Neural progenitor cell (in vitro differentiated cells): ENCODE data around the gene TAOK2. TPM values are rescaled to one million over a fixed set of nuclear protein-coding genes. Genes with fewer than 3 reads are reported as not detected.

Experiments used
- DNase-seq: peaks from one replicate; pipeline ENCODE4 v3.0.0-alpha.2; 2016; ENCODE audit warnings: low spot score
- H2AFZ ChIP-seq: fragments of 200-600 bp; sonication (generic); replicated peaks from 2 replicates; pipeline ENCODE4 v1.6.1; 2016; ENCODE audit warnings: antibody characterized with exemption
- H3F3A ChIP-seq: fragments of 200-600 bp; sonication (generic); 2 replicates; pipeline ENCODE4 v1.6.1; 2016; ENCODE audit warnings: antibody characterized with exemption, low read depth
- H3K27ac ChIP-seq: fragments of 200-600 bp; sonication (generic); 2 replicates; pipeline ENCODE4 v1.5.1; 2016; ENCODE audit warnings: mild to moderate bottlenecking
- H3K27me3 ChIP-seq: fragments of 200-600 bp; sonication (generic); 2 replicates; pipeline ENCODE4 v1.6.1; 2016; ENCODE audit warnings: mild to moderate bottlenecking, moderate library complexity
- H3K36me3 ChIP-seq: fragments of 200-600 bp; sonication (generic); 2 replicates; pipeline ENCODE4 v1.5.1; 2016
- H3K4me1 ChIP-seq: fragments of 200-600 bp; sonication (generic); 2 replicates; pipeline ENCODE4 v1.6.1; 2016; ENCODE audit warnings: mixed run types
- H3K4me2 ChIP-seq: fragments of 200-600 bp; sonication (generic); 2 replicates; pipeline ENCODE4 v1.6.1; 2016
- H3K4me3 ChIP-seq: fragments of 200-600 bp; sonication (generic); 2 replicates; pipeline ENCODE4 v1.5.1; 2016
- H3K79me2 ChIP-seq: fragments of 200-600 bp; sonication (generic); 2 replicates; pipeline ENCODE4 v1.6.1; 2016; ENCODE audit warnings: low read depth
- H3K9ac ChIP-seq: fragments of 200-600 bp; sonication (generic); 2 replicates; pipeline ENCODE4 v1.6.1; 2016
- H3K9me3 ChIP-seq: fragments of 200-600 bp; sonication (generic); 2 replicates; pipeline ENCODE4 v1.5.1; 2016; ENCODE audit warnings: low read depth
- H4K20me1 ChIP-seq: fragments of 200-600 bp; sonication (generic); 2 replicates; pipeline ENCODE4 v1.6.1; 2016; ENCODE audit warnings: low read depth
- H3K27ac Mint-ChIP-seq: 3 replicates; pipeline ENCODE4 v1.8.0; 2021; ENCODE audit warnings: mixed read lengths
- H3K27me3 Mint-ChIP-seq: 2 replicates; pipeline ENCODE4 v1.8.0; 2022; ENCODE audit warnings: low read depth, mild to moderate bottlenecking, inconsistent platforms, moderate library complexity, mixed read lengths; ENCODE audit not compliant: insufficient read depth
- H3K36me3 Mint-ChIP-seq: 3 replicates; pipeline ENCODE4 v1.8.0; 2021; ENCODE audit warnings: mixed read lengths
- H3K4me1 Mint-ChIP-seq: 3 replicates; pipeline ENCODE4 v1.8.0; 2021; ENCODE audit warnings: mixed read lengths
- H3K4me3 Mint-ChIP-seq: 3 replicates; pipeline ENCODE4 v1.8.0; 2021; ENCODE audit warnings: mild to moderate bottlenecking, moderate library complexity, mixed read lengths
- H3K9me3 Mint-ChIP-seq: 3 replicates; pipeline ENCODE4 v1.8.0; 2020; ENCODE audit warnings: mixed read lengths
- CTCF ChIP-seq: fragments of 200-600 bp; sonication (generic); IDR thresholded peaks from 2 replicates; pipeline ENCODE4 v1.5.1; 2017; ENCODE audit warnings: antibody characterized with exemption, mild to moderate bottlenecking
- EZH2 ChIP-seq: fragments of 200-600 bp; sonication (generic); IDR thresholded peaks from 2 replicates; pipeline ENCODE4 v1.6.1; 2017; ENCODE audit warnings: antibody characterized with exemption, mild to moderate bottlenecking, moderate library complexity
- EZH2phosphoT487 ChIP-seq: fragments of 200-600 bp; sonication (generic); IDR thresholded peaks from 2 replicates; pipeline ENCODE4 v1.6.1; 2017; ENCODE audit warnings: antibody characterized with exemption
- total RNA-seq: library from RNA; depleted of rRNA; stranded (reverse); fragments of >200 nt; gene quantifications from 2 replicates; pipeline ENCODE4 v1.2.3, GENCODE V29; 2015; ENCODE audit warnings: low replicate concordance

TAOK2 gene
- total RNA-seq: 13.8 and 49.9 TPM in 2 replicates

GRCh38 chr16:29973384-29974246 is at the start of gene TAOK2:
Gene TAOK2, plus strand, starts transcription at chr16:29973868. Its CDS starts 3,905 bp downstream, at chr16:29977773.
- H3K4me3 Mint-ChIP-seq: peak within 1 kb of the TSS; percentile 86
- Histone ChIP-seq H3K27ac (peak within 1 kb of the TSS; percentile 67), H3K9ac (peak within 1 kb of the TSS; percentile 75), H3K4me2 (peak within 1 kb of the TSS; percentile 92), H3F3A (peaks cover 24% of the 10 kb centered on the region), H3K27me3 (peaks cover 9% of the 10 kb centered on the region), H3K4me1 (peaks cover 23% of the 10 kb centered on the region), H3K9me3 (peaks cover 6% of the 10 kb centered on the region), H3K36me3 (peaks cover 4% of the 10 kb centered on the region), H3K4me3 (peak within 1 kb of the TSS; percentile 91), H4K20me1 (peaks cover 43% of the 10 kb centered on the region), H2AFZ (peak within 1 kb of the TSS; percentile 82), H3K79me2 (peaks cover 42% of the 10 kb centered on the region)
- H3K4me1 Mint-ChIP-seq: peaks cover 35% of the 10 kb centered on the region
- peak within 1 kb of the TSS; percentile 8 for H3K27ac Mint-ChIP-seq
- TF ChIP-seq CTCF (no peak), EZH2 (no peak), EZH2phosphoT487 (no peak)
- peaks cover 31% of the 10 kb centered on the region for H3K36me3 Mint-ChIP-seq
- peaks cover 5% of the 10 kb centered on the region for H3K9me3 Mint-ChIP-seq
- peaks cover 12% of the 10 kb centered on the region for H3K27me3 Mint-ChIP-seq
- DNase-seq: peak; percentile 100

DNA sequence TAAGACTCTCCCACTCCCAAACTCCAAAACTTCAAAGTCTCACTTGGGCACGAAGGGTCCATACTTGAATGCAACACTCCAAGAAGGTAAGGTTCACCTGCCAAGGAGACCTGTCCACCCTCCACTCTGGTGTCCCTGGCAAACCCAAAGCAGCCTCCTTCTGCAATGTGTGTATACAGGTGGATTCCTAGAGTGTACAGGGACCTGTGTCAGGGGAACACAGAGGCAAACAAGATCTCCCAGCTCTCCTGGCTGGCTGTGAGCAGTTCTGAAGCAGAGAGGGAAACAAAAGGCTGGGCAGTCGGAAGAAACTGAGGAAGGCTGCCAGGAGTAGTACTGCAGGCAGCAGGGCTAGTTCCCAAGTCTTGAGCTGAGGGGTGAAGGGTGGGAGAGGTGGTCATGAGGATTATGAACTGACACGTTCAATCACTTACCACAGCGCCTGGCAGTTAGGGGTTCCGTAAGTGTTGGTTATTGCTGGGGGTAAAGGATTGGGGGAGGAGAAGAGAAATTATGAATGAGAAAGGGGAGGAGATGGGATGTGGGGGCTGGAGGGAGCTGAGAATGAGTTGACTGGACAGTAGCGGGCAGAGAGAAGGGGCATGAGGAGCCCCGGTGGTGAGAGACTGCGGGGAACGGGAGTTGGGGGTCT is 48.4 kb upstream of the TAOK2 start:
- H3K4me3 Mint-ChIP-seq: peak overlapping the region; percentile 95
- peaks cover 10% of the 10 kb centered on the region for H3K36me3 Mint-ChIP-seq
- H3K27ac Mint-ChIP-seq: peak overlapping the region; percentile 69
- H3K27me3 Mint-ChIP-seq: peaks cover 5% of the 10 kb centered on the region
- H3K4me1 Mint-ChIP-seq: peaks cover 26% of the 10 kb centered on the region
- Histone ChIP-seq H2AFZ (peak overlapping the region; percentile 74), H3K4me2 (peak overlapping the region; percentile 97), H3K27ac (no peak overlapping the region), H3K4me1 (peaks cover 11% of the 10 kb centered on the region), H3K36me3 (no peaks in the 10 kb centered on the region), H3K27me3 (no peaks in the 10 kb centered on the region), H3K9ac (peak overlapping the region; percentile 66), H3K9me3 (no peaks in the 10 kb centered on the region), H3K4me3 (peak overlapping the region; percentile 78), H4K20me1 (peaks cover 5% of the 10 kb centered on the region), H3K79me2 (peaks cover 13% of the 10 kb centered on the region), H3F3A (peaks cover 4% of the 10 kb centered on the region)
- no peaks in the 10 kb centered on the region for H3K9me3 Mint-ChIP-seq
- no peak for TF ChIP-seq CTCF
- TF ChIP-seq EZH2phosphoT487: no peak
- TF ChIP-seq EZH2: no peak
- peak; percentile 35 for DNase-seq

- H3K36me3 ChIP-seq: no peaks in the 10 kb centered on the region
- Mint-ChIP-seq H3K4me1 (peaks cover 26% of the 10 kb centered on the region), H3K4me3 (peak within 1 kb of the TSS; percentile 95), H3K36me3 (peaks cover 5% of the 10 kb centered on the region), H3K27ac (peak within 1 kb of the TSS; percentile 99), H3K9me3 (no peaks in the 10 kb centered on the region), H3K27me3 (peaks cover 5% of the 10 kb centered on the region)
- peak within 1 kb of the TSS; percentile 74 for H2AFZ ChIP-seq
- H3K9ac ChIP-seq: peak within 1 kb of the TSS; percentile 66
- peaks cover 13% of the 10 kb centered on the region for H3K79me2 ChIP-seq
- H3K4me2 ChIP-seq: peak within 1 kb of the TSS; percentile 97
- peaks cover 5% of the 10 kb centered on the region for H4K20me1 ChIP-seq
- peaks cover 11% of the 10 kb centered on the region for H3K4me1 ChIP-seq
- H3K27ac ChIP-seq: no peak within 1 kb of the TSS
- peaks cover 4% of the 10 kb centered on the region for H3F3A ChIP-seq
- no peaks in the 10 kb centered on the region for H3K9me3 ChIP-seq
- H3K4me3 ChIP-seq: peak within 1 kb of the TSS; percentile 78
- H3K27me3 ChIP-seq: no peaks in the 10 kb centered on the region
- TF ChIP-seq EZH2phosphoT487: no peak
- no peak for TF ChIP-seq CTCF
- no peak for TF ChIP-seq EZH2
- DNase-seq: peak; percentile 96
Measured at GRCh38 chr16:29925781-29926710, 47.6 kb upstream of the TAOK2 start, which contains the start of gene KCTD13. Gene KCTD13, minus strand, starts transcription at chr16:29926226. Its CDS starts 193 bp downstream, at chr16:29926033.
